Smooth muscle cell of the coronary artery (primary cell): ENCODE measurements around the gene SPI1. TPM values are rescaled to one million over a fixed set of nuclear protein-coding genes. Genes with fewer than 3 reads are reported as not detected.

Source experiments
- total RNA-seq: library from RNA; depleted of rRNA; stranded (reverse); fragments of >200 nt; gene quantifications from 2 replicates; pipeline ENCODE4 v1.2.3, GENCODE V29; 2014; ENCODE audit warnings: low replicate concordance

SPI1 gene
- not detected in 2 replicates for total RNA-seq

DNA sequence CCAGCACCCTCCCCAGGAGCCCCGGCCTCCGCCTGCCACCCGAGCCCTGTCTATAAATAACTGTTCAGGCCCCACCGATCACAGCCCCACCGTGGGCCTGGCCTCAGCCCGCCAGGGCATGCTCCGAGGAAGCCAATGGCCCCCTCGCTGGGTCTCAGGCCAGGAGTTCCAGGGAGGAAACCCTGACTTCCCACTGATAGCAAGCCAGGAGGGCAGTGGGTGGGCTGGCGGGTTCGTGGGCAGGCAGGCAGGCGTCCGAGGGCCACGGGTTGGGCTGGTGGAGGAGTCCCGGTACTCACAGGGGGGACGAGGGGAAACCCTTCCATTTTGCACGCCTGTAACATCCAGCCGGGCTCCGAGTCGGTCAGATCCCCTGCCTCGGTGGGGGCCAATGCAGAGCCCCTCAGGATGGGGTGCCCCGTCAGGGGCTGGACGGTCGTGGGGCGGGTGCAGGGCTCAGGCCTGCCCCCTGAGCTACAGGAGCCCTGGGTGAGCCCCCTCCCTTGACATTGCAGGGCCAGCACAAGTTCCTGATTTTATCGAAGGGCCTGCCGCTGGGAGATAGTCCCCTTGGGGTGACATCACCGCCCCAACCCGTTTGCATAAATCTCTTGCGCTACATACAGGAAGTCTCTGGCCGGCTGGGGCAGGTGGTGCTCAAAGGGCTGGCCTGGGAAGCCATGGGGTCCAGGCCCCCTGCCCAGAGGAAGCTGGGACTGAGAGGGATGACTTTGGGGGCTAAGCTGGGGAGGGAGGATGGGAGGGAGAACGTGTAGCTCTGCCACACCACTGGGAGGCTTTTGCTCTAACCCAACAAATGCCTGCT, at the start of gene SPI1:
Gene SPI1, minus strand, starts transcription at position 538 of the 826 bp plus-strand sequence. Its CDS starts 194 bp downstream, at position 344.

DNA sequence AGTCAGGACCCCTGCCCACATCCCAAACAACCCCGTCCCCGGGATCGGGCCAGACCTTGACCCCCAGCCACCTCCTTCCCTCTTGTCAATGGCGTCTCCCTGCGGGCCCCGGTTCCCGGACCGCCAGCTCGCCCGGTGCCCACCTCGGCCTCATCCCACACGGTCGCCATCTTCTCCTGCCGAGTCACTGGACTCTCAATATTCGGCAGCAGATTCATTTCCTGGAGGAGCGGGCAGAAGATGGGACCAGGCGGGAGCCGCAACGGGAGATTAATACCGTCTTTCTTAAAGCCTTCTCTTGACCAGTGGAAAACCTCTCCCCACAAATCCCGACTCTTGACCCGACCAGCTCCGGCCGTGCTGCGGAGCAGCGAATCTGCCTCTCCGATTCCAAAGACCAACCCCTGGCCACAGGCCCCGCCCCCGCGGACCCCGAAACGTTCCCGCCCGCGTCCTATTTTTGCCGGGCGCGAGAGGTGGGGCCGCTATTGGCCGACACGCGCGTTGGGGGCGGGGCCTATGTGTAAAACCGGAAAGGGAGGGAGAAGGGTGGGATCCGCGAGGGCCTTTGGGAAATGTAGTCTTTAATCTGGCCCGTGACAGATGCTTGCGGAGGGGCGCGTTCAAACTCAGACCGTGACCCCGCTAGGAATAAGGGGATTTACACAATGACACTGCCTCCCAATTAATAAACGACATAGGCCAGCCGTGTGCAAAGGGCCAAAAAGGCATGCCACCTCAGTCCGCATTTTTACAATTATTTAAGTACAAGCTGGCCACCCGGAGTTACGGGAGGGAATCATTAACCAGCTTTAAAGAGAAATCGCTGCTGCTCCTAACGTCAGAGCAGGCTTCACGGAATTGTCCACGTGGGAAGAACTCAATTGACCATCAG, 48.0 kb upstream of the SPI1 start, which contains the start of gene PSMC3:
Gene PSMC3, minus strand, starts transcription at position 378 of the 895 bp plus-strand sequence. Its CDS starts 160 bp downstream, at position 218.

DNA sequence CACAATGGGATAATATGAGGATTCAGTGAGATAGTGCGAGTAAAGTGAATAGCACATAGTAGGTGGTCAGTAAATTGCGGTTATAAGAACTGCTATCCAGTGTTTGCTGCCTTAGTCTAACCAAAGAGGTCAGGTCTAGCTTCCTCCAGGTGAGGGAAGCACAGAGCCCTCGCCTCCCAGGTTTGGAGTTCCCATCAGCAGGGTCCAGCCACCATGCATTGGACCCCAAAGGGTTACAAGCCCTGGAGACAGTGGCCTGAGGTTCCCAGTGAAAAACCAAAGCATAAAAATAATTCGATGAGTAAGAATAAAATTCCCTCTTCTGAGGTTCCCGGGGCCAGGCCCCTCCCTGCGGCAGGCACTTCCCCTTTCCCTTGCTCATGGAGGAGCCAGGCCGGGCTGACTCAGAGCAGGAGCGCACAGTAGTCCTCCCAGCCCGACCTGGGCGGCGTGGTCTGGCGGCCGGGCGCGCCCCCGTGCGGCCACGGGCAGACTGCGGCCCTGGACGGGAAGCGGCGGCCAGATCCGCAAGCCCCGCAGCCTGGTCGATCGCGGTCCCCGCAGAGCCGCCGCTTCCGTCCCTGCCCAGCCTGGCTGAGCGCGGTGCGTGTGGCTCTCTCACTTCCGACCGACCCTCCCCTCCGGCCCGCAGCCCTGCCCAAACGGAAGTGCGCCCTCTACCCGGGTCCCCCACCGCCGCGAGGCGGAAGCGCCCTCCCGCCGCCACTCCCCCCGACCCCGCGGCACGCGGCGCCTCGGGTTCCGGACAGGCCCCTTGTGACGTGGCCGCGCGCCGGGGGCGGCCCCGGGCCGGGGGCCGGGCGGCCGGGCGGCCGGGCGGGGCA, 29.6 kb upstream of the SPI1 start, which contains the start of gene SLC39A13:
Gene SLC39A13, plus strand, starts transcription at position 845 of the 845 bp plus-strand sequence. CDS start 1,505 bp downstream, outside the sequence.

DNA sequence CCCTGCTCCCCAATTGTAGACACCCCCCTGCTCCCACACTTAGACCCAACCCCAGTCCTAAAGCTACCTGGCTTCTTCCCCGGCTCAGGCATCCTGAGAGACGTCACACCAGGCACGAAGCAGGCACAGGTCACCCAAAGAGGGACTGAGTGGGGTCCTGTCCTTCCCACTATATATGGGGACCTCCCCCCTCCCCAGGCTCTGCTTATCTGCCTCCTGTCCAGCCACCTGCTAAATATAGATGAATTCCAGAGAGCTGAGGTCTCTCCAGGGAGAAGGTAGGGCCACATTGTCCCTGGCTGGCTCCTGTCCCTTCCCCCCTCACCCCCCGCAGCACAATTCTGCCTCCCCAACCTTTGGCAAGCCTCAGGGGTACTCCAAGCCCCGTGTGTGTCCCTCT, 25.8 kb downstream of the SPI1 start, which contains the start of gene MYBPC3:
Gene MYBPC3, minus strand, starts transcription at position 147 of the 400 bp plus-strand sequence. Its CDS starts 55 bp downstream, at position 92.

Other genes starting within 250 kb of the SPI1 start
- 60.1 and 66.6 TPM in 2 replicates for gene ARFGAP2, start 201.7 kb downstream of the SPI1 start, total RNA-seq
- gene PACSIN3, start 192.1 kb downstream of the SPI1 start, total RNA-seq = 14.7 and 41.6 TPM in 2 replicates
- gene DDB2, start 163.6 kb downstream of the SPI1 start, total RNA-seq = 47.5 and 54.9 TPM in 2 replicates
- gene ACP2, start 129.7 kb downstream of the SPI1 start, total RNA-seq = 5.6 and 22.6 TPM in 2 replicates
- gene NR1H3, start 120.6 kb downstream of the SPI1 start, total RNA-seq = 15.5 and 31.1 TPM in 2 replicates
- 11.7 and 22.7 TPM in 2 replicates for gene MADD, start 108.4 kb downstream of the SPI1 start, total RNA-seq
- gene MYBPC3, start 25.8 kb downstream of the SPI1 start, total RNA-seq = 0.12 TPM in 1 of 2 replicates, not detected in the other
- gene SLC39A13, start 30.0 kb upstream of the SPI1 start, total RNA-seq = 37.7 and 51.6 TPM in 2 replicates
- gene PSMC3, start 47.9 kb upstream of the SPI1 start, total RNA-seq = 214 and 316 TPM in 2 replicates
- 0.12 and 0.45 TPM in 2 replicates for gene RAPSN, start 70.6 kb upstream of the SPI1 start, total RNA-seq
- gene CELF1, start 174.6 kb upstream of the SPI1 start, total RNA-seq = 43.2 and 63.2 TPM in 2 replicates
- gene PTPMT1, start 187.1 kb upstream of the SPI1 start, total RNA-seq = 79.4 and 92.1 TPM in 2 replicates
- gene KBTBD4, start 200.4 kb upstream of the SPI1 start, total RNA-seq = 17.9 and 26.8 TPM in 2 replicates
- gene NDUFS3, start 200.5 kb upstream of the SPI1 start, total RNA-seq = 71.3 and 80.5 TPM in 2 replicates
- 0.94 TPM in 1 of 2 replicates, not detected in the other for gene FAM180B, start 208.1 kb upstream of the SPI1 start, total RNA-seq
- gene C1QTNF4, start 215.9 kb upstream of the SPI1 start, total RNA-seq = 0.08 TPM in 1 of 2 replicates, not detected in the other